Caki2 (cell line): ENCODE measurements around the gene RNF144A. TPM values are rescaled to one million over a fixed set of nuclear protein-coding genes. Genes with fewer than 3 reads are reported as not detected.

Experiments
- DNase-seq: peaks from one replicate; pipeline ENCODE4 v3.0.0-alpha.2; 2015; ENCODE audit warnings: low read depth
- in situ Hi-C: cut with HindIII; loops from 2 replicates; pipeline ENCODE4 v1.10.0; 2016; ENCODE audit warnings: low sequenced_read_pairs, low pct_unique_long_range_greater_than_20kb, mixed read lengths
- total RNA-seq: library from RNA; depleted of rRNA; stranded (reverse); fragments of >200 nt; shearing (Covaris generic); gene quantifications from 2 replicates; pipeline ENCODE4 v1.2.3, GENCODE V29; 2014; ENCODE audit warnings: low replicate concordance

Gene RNF144A
- total RNA-seq, 1 experiment from 2014 or later, result 5.0 TPM

- in situ Hi-C loops, result no loop called here
- no peak for DNase-seq
Observed at GRCh38 chr2:6957910-6958615, 40.9 kb downstream of the RNF144A start.

- in situ Hi-C loops, result no loop called here
- no peak for DNase-seq
Observed at GRCh38 chr2:6958616-6959235, 41.5 kb downstream of the RNF144A start.

- DNase-seq, result no peak
- in situ Hi-C loops, result no loop called here
Observed at GRCh38 chr2:6959751-6960150, 42.5 kb downstream of the RNF144A start.

GRCh38 chr2:6960659-6961058, 43.4 kb downstream of the RNF144A start:
- no peak for DNase-seq
- in situ Hi-C loops, result no loop called here

DNA sequence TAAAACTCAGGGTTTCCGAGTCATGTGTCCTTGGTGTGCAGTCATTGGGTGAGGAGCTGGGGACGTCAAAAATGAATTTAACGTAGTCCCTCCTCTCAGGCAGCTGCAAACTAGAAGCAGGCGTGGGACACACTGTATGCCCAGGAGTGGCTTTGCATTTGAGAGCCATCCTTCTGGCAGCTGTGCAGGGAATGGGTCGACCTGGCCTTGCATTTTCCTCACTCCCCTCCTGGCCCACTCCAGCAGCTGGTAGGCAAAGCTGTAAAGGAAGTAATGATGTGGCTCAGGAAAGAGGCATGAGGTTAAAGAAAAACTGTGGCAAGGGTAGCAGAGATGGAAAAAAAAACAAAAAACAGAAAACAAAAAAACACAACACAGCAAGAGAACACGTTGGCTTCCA, 46.5 kb downstream of the RNF144A start:
- DNase-seq, result no peak
- in situ Hi-C loops, result no loop called here

DNA sequence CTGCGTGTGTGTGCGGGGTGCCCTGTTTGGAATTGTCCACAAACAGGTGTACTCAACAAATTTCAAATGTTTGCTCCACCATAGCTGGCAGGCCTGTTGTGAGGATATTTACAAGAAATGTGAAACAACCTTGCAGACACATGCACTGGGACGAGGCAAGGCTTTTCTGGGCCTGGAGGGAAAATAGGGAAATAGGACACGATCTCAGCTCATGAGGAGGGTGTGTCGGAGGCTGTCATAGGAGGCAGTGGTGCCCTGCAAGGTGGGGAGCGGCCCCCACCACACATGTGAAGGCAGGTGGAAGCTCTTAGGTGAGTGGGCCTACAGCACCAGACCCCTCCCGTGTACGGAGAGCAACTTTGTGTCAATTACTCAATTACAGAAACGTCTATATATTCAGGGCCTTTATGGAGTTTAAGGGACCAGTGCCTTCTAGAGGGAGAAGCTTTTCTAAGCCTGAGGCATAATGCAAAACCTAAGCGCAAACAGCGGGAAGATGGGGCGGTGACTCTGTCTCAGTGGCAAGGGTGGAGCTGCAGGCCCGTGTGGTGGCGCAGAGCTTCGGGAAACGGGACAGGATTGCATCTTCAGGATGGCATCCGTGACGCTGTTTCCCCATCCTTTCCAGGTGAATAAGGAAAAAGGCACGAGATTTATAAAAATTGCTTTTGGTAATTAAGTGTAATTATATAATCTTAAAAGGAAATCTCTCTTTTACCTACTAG, 48.0 kb downstream of the RNF144A start:
- DNase-seq, result no peak
- in situ Hi-C loops, result no loop called here

DNA sequence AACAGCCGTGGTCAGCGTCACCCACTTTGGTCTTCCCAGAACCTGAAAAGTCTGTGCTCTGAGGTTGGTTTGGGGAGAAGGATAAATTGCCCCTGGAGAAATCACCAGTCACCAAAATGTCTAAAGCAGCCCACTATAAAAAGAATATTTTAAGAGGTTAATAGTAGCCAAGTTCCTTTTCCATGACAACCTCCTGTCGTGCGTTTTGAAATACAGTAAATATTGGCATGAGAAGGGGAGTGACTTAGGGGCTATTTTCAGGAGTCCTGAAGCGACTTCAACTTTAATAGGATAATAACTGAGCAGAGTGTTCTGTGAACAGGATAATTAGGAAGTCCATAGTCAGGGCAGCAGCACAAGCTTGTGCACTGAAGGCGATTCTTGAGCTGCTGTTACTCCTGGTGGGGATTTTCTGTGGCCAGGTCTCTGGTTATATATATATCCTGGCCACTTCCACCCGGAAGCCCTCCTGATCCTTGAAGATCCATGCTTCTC, 49.3 kb downstream of the RNF144A start:
- no peak for DNase-seq
- in situ Hi-C loops, result no loop called here

DNA sequence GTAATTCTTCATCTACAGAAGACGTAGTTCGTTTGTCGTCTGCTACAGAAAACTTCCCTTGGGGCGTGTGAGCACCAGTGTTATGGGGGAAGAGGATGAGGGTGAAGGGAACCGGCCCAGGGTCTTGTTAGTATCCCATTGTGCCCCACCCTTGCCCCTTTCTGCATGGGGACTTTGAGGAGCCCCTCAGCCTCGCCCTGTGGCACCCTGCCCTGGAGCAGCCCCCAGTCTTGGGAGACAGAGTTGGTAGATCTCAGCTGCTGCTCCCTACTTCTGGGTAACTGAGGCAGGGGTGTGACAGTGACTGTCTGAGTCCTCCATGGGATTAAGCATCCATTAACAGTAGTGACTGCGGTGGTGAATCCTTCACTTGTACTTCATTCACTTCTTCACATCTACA, 50.1 kb downstream of the RNF144A start:
- in situ Hi-C loops, result no loop called here
- DNase-seq, result no peak

- DNase-seq, result no peak
- in situ Hi-C loops, result no loop called here
Observed at GRCh38 chr2:6968319-6969100, 51.3 kb downstream of the RNF144A start.

GRCh38 chr2:6970551-6970950, 53.3 kb downstream of the RNF144A start:
- no peak for DNase-seq
- in situ Hi-C loops, result no loop called here

DNA sequence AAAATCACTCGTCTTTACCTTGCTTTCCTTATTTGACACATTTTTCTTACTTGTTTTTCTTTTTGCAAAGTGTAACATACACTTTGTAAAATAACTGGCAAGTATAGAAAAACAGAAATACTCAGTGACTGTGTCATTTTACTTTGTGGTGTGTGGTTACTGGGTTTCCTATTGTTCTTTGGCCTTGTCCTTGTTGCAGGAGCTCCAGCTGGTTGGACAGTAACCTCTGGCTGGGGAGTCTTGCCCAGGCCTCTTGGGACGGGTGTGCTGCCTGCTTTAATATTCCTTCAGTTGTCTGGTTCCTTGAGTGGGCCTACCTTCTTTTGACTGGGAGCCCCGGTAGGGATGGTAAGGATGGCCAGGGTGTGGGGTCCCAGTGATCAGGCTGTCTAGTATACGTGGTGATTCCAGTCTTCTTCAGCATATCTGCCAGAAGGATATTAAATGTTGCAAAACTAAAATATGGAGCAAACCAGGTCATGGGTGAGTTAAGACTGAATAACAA, 53.8 kb downstream of the RNF144A start:
- in situ Hi-C loops, result no loop called here
- DNase-seq, result no peak

- no peak for DNase-seq
- in situ Hi-C loops, result no loop called here
Observed at GRCh38 chr2:6971502-6971901, 54.3 kb downstream of the RNF144A start.

DNA sequence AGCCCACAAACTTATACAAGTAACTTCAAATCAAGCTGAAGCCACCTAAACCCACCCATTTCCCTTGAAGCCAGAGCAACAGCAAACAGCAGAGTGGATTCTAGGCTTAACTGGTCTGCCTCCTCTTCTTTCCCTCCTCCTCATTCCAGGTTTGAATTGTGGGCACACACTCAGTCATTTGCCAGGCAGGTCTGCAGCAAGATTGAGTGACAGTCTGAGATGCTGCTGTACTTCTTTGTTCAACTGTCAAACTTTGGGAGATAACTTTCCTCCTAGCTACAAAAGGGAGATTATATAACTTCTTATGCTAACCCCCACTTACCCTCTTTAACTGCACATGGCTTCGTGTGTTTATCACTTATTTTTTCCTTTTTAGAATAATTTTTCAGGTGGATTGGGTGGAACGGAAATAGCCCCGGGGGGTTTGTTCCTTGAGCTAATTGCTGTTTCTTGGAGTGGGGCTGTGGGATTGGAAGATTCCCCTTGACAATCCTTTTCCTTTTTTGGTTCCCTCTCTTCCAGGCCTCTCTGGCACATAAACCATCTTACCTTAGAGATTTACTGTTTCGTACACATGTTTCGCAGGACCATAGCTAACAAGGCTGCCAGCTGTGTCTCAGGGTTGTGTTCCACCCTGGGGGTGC, 55.0 kb downstream of the RNF144A start:
- no peak for DNase-seq
- in situ Hi-C loops, result no loop called here

DNA sequence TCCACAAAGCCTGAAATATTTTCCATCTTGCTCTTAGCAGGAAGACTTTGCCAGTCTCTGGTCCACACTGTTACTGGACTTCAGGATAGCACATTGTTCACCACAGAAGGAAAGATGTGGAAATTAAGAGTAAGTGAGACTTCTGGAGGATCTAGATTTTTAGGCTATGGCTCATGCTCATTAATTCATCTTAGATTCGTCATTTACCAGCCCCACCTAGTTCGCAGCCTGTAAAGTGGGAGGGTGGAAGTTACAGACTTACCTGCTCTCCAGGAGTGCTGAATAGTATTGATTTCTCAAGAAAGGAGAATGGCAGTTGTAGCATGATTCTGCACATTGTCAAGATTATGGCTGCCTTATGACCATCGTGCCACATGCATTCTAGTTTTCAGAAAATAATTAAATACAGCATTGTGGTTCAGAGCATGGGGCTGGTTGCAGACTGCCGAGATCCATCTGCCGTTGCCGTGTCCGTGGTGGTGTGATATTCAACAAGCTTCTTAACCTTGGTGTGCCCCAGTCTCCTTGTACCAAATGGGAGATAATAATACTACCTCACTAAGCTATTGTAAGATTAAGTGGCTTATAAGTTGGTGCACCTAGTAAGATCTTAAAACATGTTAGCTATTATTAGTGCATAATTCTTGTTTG, 56.8 kb downstream of the RNF144A start:
- DNase-seq, result no peak
- in situ Hi-C loops, result no loop called here

- no peak for DNase-seq
- in situ Hi-C loops, result no loop called here
Observed at GRCh38 chr2:6975988-6976387, 58.8 kb downstream of the RNF144A start.

- no peak for DNase-seq
- in situ Hi-C loops, result no loop called here
Observed at GRCh38 chr2:6977113-6977741, 60.0 kb downstream of the RNF144A start.

GRCh38 chr2:6977786-6978185, 60.6 kb downstream of the RNF144A start:
- DNase-seq, result no peak
- in situ Hi-C loops, result no loop called here
